ENCODE measurements around the gene LRRK1. TPM values are rescaled to one million over a fixed set of nuclear protein-coding genes. Genes with fewer than 3 reads are reported as not detected.

Gene LRRK1
- total RNA-seq, 4 donors from 2014 or later, result 52.7 to 107 (median 82.7) TPM

DNA sequence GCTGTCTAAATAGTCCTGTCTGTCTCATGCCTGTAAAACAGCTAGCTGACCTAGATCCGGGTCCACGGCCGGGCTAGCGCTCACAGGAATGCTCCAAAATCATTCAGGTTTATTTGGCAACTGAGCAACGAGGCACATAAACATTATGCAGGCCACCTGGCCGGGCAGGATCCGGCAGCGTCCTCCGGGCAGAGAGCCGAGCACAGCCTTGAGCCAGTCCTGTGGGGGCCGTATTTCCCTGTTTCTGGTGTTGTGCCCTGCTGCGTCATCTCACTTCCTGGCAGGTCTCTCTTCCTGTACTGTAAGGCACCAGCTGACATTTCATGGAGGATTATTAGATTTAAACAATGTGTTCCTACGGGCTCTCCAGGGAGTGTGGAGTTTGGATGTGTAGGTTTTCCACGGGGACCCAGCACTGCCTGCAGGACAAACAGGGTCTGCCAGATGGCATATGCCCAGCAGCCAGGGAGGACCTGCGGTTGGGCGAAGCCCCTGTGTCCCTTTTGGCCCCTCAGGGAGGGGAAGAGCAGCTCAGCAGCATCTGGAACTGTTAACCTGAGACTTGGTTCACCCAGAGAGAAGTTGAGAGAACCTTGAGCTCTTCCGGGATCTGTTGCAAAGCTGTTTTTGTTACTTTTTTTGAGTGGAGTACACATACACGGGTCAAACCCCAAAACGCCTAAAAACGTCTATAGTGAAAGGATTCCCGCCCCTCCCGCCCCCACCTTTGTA is 16.6 kb upstream of the LRRK1 start:
- Histone ChIP-seq H3K4me3 (peak overlapping the region in 3 of 4 donors; percentile 4 to 32 (median 5)), H3K9me3 (no peaks in the 10 kb centered on the region), H3K36me3 (no peaks in the 10 kb centered on the region), H3K4me1 (peaks cover 17 to 50% (median 29%) of the 10 kb centered on the region in 4 donors), H3K27ac (peak overlapping the region; percentile 80 to 90 (median 85)), H3K27me3 (no peaks in the 10 kb centered on the region)
- in situ Hi-C loops (cut with MboI; ENCODE audit: low pct_ligation_motif_present in 1 of 4, low pct_unique_long_range_greater_than_20kb in 1 of 4, low sequenced_read_pairs in 3 of 4), result loop anchor here (25.0 kb wide), 2 partner anchors 110 to 360 kb away; partner anchors contain the start of gene CHSY1 (in 4 of the 4)
- TF ChIP-seq, protein P1, sequence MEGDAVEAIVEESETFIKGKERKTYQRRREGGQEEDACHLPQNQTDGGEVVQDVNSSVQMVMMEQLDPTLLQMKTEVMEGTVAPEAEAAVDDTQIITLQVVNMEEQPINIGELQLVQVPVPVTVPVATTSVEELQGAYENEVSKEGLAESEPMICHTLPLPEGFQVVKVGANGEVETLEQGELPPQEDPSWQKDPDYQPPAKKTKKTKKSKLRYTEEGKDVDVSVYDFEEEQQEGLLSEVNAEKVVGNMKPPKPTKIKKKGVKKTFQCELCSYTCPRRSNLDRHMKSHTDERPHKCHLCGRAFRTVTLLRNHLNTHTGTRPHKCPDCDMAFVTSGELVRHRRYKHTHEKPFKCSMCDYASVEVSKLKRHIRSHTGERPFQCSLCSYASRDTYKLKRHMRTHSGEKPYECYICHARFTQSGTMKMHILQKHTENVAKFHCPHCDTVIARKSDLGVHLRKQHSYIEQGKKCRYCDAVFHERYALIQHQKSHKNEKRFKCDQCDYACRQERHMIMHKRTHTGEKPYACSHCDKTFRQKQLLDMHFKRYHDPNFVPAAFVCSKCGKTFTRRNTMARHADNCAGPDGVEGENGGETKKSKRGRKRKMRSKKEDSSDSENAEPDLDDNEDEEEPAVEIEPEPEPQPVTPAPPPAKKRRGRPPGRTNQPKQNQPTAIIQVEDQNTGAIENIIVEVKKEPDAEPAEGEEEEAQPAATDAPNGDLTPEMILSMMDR (IDR thresholded peaks at IDR 0.05), result no peak
- TF ChIP-seq POLR2AphosphoS5 (IDR thresholded peaks at IDR 0.05) (peak; percentile 72 to 84 (median 80)), POLR2A (IDR thresholded peaks at IDR 0.05) (no peak), EP300 (IDR thresholded peaks at IDR 0.05; ENCODE audit: low read depth) (peak; percentile 52)
- intact Hi-C loops (cut with DNase I; ENCODE audit: low total_unique reads), result no loop called here
- 30 to 39% methylated on average over 5 to 22 of the region's 22 CpGs for WGBS, 2 donors (ENCODE audit: low coverage in 1 of 2)
- DNase-seq, result peak; percentile 83

DNA sequence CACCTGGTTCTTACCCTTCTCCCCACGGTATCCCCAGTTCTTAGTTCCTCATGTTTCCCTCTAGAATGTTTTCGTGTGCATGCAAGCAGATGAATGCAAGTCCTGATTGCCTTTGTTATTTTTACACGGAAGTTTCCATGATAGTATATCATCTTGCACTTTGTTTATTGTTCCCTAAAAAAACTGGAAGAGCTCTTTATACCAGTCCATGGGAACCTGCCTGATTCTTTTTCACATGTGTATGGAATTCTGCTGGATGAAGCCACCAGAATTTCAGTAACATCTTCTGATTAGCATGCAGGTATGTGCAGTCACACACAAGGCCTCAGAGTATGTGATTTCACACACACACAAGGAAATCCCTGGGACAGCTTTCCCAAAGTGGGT is 16.0 kb upstream of the LRRK1 start:
- 36 to 53% methylated on average over 3 of the region's 3 CpGs for WGBS, 2 donors (ENCODE audit: low coverage in 1 of 2)
- H3K4me3 ChIP-seq, result no peak overlapping the region
- in situ Hi-C loops (cut with MboI; ENCODE audit: low pct_ligation_motif_present in 1 of 4, low pct_unique_long_range_greater_than_20kb in 1 of 4, low sequenced_read_pairs in 3 of 4), result loop anchor here (25.0 kb wide), 2 partner anchors 109 to 359 kb away; partner anchors contain the start of gene CHSY1 (in 4 of the 4)

DNA sequence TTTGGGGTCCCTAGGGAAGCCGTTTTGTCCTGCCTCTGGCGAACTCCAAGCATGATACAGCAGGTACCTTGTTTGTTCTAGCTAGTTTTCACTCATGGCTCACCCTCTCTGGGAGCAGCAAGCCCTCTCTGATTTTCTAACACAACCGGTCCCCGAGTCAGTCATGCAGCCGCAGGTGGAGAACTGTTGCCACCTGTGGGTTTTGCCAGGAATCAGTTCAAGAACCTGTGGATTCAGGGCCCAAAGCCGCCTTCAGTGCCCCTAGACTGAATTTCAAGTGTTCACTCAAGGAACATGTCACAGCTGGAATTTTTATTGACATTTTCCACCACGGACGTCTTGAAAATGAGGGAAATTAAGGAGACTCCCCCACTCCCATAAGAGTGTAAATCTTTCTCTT is 13.3 kb upstream of the LRRK1 start:
- in situ Hi-C loops (cut with MboI; ENCODE audit: low pct_ligation_motif_present in 1 of 4, low pct_unique_long_range_greater_than_20kb in 1 of 4, low sequenced_read_pairs in 3 of 4) (loop anchor here (25.0 kb wide), 2 partner anchors 106 to 356 kb away; partner anchors contain the start of gene CHSY1 (in 4 of the 4)), intact Hi-C loops (cut with DNase I; ENCODE audit: low total_unique reads) (no loop called here)
- Histone ChIP-seq H3K27me3 (no peaks in the 10 kb centered on the region), H3K9me3 (no peaks in the 10 kb centered on the region), H3K4me1 (peaks cover 17 to 38% (median 21%) of the 10 kb centered on the region in 4 donors), H3K36me3 (no peaks in the 10 kb centered on the region), H3K4me3 (no peak overlapping the region), H3K27ac (no peak overlapping the region)
- 85 to 90% methylated on average over 6 to 8 of the region's 8 CpGs for WGBS, 2 donors (ENCODE audit: low coverage in 1 of 2)
- no peak for TF ChIP-seq EP300 (IDR thresholded peaks at IDR 0.05; ENCODE audit: low read depth)
- TF ChIP-seq, protein P1 (IDR thresholded peaks at IDR 0.05), result no peak
- TF ChIP-seq POLR2A (IDR thresholded peaks at IDR 0.05), result no peak
- no peak for TF ChIP-seq POLR2AphosphoS5 (IDR thresholded peaks at IDR 0.05)
- no peak for DNase-seq

More for the DNA sequence above, 16.0 kb upstream of the LRRK1 start:
- no peaks in the 10 kb centered on the region for H3K36me3 ChIP-seq
- H3K4me1 ChIP-seq, result peaks cover 17 to 50% (median 29%) of the 10 kb centered on the region in 4 donors
- intact Hi-C loops (cut with DNase I; ENCODE audit: low total_unique reads), result no loop called here
- H3K9me3 ChIP-seq, result no peaks in the 10 kb centered on the region
- peak overlapping the region; percentile 80 to 90 (median 85) for H3K27ac ChIP-seq
- TF ChIP-seq POLR2A (IDR thresholded peaks at IDR 0.05) (no peak), EP300 (IDR thresholded peaks at IDR 0.05; ENCODE audit: low read depth) (no peak), POLR2AphosphoS5 (IDR thresholded peaks at IDR 0.05) (no peak)
- TF ChIP-seq, protein P1 (IDR thresholded peaks at IDR 0.05), result no peak
- no peaks in the 10 kb centered on the region for H3K27me3 ChIP-seq
- DNase-seq, result no peak

DNA sequence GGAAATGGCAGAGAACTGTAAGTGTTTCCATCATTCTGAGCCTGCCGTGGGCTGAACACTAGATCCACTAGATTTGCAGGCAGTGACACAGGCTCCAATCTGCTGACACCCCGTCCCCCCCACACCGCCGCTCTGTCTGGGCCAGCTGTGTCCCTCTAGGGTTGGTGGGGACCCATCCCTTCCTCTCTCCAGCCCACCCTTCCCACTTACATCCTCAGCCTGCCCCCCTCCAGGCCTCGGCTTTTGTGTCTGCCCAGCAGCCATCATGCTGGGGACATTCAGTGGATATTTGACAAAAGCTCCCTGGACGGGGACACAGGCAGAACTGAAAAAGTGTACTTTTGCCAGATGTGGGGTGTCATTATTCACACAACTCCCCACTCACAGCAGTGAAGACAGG is 10.7 kb upstream of the LRRK1 start:
- no peak overlapping the region for H3K4me3 ChIP-seq
- WGBS, 2 donors (ENCODE audit: low coverage in 1 of 2), result 73 to 100% methylated on average over 1 to 6 of the region's 6 CpGs

More for the DNA sequence above, 10.7 kb upstream of the LRRK1 start:
- Histone ChIP-seq H3K9me3 (no peaks in the 10 kb centered on the region), H3K36me3 (no peaks in the 10 kb centered on the region), H3K27me3 (no peaks in the 10 kb centered on the region), H3K4me1 (peaks cover 0 to 13% (median under 1%) of the 10 kb centered on the region in 4 donors), H3K27ac (no peak overlapping the region)
- no peak for DNase-seq
- intact Hi-C loops (cut with DNase I; ENCODE audit: low total_unique reads), result no loop called here
- in situ Hi-C loops (cut with MboI; ENCODE audit: low pct_ligation_motif_present in 1 of 4, low pct_unique_long_range_greater_than_20kb in 1 of 4, low sequenced_read_pairs in 3 of 4), result loop anchor here (25.0 kb wide), 2 partner anchors 104 to 354 kb away; partner anchors contain the start of gene CHSY1 (in 4 of the 4)
- TF ChIP-seq, protein P1 (IDR thresholded peaks at IDR 0.05), result no peak
- TF ChIP-seq POLR2A (IDR thresholded peaks at IDR 0.05), result no peak
- no peak for TF ChIP-seq EP300 (IDR thresholded peaks at IDR 0.05; ENCODE audit: low read depth)

Data from transverse colon (tissue), 4 donors.